HTR-8/SVneo (cell line): Measurements from ENCODE around the gene PTGDS.

ENCODE experiments used
- DNase-seq: peaks from one replicate; pipeline ENCODE4 v3.0.0; 2011; ENCODE audit warnings: low spot score, mixed read lengths; ENCODE audit not compliant: insufficient read length
- FAIRE-seq: peaks from 2 replicates; lab custom pipeline; 2011; peaks lifted over from hg19 to GRCh38; lab: Jason Lieb, UNC

The PTGDS gene

DNA sequence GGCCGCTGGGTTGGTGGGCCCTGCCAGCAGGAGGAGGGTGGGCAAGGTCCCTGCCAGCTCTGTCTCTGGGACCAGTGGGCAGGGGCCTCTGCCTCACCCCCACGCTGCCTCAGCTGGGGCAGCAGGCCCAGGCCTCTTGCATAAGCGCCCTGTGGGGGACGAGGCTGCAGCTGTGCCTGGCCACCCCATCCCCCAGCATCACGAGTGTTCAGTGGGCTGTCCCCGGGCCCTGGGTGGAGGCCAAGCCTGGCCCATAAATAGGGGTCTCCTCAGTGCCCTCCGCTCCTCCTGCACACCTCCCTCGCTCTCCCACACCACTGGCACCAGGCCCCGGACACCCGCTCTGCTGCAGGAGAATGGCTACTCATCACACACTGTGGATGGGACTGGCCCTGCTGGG is at the start of gene PTGDS:
Gene PTGDS, plus strand, starts transcription at position 282 of the 400 bp plus-strand sequence. Its CDS starts 75 bp downstream, at position 357.
- no peak for FAIRE-seq
- no peak for DNase-seq

DNA sequence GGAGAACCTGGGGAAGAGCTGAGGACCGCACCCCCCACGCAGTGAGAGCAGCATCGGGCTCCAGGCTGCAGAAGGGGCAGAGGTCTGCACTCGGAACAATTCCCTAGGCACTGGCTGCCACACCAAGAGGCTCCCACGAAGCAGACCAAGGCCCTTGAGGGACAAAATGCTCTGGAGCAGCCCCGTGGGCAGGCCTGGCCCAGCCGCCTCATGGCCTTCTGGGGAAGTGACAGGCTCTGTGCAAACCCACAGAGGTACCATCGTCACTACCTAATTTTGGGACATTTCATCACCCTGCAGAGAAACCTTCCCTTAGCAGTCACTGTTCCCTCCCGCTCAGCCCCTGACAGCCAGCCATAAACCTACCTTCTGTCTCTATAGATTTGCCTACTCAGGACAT is 48.7 kb upstream of the PTGDS start:
- DNase-seq (no peak), FAIRE-seq (no peak)

DNA sequence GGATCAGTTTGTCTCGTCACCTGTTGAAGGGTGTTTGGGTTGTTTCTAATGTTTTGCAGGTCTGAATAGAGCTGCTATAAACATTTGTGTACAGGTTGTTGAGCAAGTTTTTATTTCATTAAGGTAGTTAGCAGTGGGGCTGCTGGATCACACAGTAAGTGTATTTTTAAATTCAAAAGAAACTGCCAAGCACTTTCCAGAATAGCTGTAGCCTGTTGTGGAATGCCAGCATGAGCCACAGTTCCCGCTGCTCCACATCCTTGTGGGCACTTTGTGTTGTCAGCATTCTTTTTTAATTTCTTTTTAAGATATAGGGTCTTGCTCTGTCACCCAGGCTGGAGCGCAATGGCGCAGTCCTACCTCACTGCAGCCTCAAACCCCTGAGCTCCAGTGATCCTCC is 47.3 kb upstream of the PTGDS start:
- FAIRE-seq: no peak
- DNase-seq: no peak

DNA sequence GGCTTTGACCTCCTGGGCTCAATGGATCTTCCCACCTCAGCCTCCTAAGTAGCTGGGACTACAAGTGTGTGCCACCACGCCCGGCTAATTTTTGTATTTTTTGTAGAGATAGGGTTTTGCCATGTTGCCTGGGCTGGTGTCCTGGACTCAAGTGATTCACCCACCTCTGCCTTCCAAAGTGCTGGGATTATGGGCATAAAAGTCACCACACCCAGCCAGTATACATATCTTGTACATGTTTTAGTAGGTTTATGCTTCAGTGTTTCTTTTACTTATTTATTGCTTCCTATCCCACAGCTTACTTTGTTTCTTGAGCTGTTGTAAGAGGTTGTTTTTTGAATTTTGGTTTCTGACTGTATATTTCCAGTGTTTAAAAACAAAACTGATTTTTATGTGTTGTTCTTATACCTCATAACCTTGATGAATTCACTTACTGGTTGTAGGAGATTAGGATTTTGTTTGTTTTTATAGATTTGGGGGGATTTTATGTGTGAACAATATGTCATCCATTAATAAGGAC is 45.6 kb upstream of the PTGDS start:
- DNase-seq: no peak
- no peak for FAIRE-seq

DNA sequence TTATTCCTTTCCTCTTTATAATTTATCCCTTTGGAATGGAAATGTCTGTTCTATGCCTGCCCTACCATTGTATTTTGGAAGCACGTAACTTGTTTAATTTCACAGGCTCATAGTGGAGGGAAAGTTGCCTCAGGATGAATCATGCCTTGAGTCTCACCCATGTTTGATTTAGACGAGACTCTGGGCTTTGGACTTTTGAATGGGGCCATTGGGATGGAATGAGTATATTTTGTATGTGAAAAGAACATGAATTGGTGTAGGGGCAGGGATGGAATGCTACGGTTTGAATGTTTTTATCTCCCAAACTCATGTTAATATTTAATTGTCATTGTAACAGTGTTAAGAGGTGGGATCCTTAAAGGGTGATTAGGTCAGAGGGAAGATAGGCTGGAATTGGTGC is 43.0 kb upstream of the PTGDS start:
- FAIRE-seq: no peak

DNA sequence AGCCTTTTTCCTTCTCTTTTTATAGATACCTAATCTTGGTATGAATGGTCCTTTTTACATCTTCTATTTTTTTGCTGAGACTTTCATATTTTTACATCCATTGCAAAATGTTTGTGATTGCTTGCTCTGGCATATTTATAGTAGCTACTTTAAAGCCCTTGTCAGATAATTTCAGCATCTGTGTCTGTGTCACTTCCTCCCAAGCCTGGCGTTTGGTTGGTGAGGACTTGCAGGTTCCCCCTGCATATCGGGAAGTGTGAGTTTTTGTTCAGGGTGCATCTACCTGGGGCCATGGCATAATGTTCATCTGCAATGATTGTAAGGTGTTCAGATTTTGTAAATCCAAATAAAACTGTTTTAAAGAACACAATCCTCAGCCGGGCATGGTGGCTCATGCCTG is 41.7 kb upstream of the PTGDS start:
- DNase-seq (no peak), FAIRE-seq (no peak)

More for the DNA sequence above, 43.0 kb upstream of the PTGDS start:
- no peak for DNase-seq

DNA sequence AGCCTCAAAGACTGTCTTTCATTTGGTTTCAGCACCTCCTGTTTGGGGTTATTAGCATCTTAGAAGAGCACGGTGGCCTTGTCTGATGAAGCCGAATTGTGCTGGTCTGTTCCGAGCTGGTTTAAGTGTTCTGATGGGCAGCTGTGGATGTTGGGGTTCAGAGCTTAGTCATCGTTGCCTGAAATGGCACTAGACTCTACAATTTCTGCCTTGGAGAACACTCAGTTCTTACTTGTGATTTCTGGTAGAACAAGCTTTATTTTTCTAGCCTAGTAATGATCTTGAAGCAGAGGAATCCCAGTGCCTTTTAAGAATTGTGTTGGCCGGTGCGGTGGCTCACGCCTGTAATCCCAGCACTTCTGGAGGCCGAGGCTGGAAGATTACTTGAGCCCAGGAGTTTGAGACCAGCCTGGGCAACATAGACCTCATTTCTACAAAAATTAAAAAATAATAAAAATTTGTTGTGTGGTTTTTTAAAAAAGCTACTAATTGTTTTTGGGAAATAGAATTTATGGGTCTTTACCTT is 40.6 kb upstream of the PTGDS start:
- no peak for FAIRE-seq
- DNase-seq: no peak

DNA sequence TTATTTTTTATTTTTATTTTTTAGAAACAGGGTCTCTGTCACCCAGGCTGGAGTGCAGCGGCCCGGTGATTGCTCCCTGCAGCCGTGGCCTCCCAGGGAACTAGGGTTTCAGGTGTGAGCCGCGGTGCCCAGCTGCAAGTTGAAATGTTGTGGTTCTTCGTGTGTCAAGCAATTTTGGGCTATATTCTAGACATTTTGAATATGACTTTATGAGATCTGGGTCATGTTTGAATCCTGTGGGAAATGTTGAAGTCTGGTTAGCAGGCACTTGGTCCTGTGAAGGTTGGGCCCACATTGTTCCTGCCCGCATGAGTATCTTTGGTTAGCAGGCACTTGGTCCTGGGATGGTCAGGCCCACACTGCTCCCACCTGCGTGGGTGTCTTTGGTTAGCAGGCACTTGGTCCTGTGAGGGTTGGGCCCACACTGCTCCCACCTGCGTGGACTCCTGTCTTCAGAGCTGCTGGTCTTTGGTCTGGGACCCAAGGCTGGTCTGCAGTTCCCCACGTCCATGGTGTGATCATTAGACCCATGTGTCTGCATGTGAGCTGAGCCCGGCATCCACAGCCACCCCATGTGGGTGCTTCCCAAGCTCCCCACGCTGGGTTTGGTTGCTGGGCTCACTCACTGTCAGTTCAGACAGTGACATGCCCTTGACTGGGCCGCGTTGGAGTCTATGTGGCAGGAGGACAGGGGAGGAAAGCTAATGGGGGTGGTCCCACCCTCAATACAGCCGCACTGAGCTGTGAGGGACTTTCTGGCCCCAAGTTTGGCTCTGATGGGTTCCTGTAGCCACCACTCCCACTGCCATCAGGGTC is 39.9 kb upstream of the PTGDS start:
- FAIRE-seq: no peak
- DNase-seq: no peak

DNA sequence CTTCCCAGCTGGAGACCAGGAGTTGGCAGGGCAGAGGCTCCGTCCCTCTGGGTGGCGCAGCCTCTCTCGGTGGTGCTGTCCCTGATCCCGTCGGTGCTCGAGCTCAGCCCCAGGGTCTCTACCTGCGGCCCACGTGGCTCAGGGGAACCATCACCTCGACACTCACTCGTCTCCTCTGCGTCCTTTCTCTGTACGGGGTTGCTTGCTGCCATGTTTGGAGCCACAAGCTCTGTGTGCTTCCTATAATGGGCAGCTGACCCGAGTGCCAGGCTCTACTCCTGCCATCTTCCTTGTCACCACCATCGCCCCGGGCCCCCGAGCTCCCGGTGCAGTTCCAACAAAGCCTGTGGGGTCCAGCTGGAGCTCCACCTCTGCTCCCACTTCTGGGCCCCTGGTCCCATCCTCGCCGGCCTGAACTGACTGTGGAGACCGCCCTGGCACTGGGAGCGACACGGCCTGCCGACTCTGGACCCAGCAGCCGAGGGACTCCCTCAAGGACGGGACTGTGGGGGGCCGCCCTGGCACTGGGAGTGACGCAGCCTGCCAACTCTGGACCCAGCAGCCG is 37.8 kb upstream of the PTGDS start:
- no peak for DNase-seq
- FAIRE-seq: no peak

DNA sequence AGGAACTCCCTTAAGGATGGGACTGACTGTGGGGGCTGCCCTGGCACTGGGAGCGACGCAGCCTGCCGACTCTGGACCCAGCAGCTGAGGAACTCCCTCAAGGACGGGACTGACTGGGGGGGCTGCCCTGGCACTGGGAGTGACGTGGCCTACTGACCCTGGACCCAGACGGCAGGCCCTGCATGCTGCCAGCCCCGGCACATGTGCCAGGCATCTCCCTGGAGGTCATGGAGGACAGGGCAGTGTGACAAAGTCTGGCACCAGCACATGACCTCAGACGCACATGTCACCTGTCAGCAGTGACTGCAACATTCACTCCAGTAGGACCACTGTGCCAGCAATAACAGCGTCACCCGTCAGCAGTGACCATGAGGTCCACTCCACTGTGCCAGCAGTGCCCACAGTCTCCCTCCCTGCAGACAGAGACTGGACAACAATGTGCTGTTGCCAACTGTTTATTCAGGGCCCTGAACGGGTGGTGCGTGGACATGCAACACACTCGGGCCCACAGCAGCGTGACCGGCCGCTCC is 37.2 kb upstream of the PTGDS start:
- DNase-seq (no peak), FAIRE-seq (no peak)

DNA sequence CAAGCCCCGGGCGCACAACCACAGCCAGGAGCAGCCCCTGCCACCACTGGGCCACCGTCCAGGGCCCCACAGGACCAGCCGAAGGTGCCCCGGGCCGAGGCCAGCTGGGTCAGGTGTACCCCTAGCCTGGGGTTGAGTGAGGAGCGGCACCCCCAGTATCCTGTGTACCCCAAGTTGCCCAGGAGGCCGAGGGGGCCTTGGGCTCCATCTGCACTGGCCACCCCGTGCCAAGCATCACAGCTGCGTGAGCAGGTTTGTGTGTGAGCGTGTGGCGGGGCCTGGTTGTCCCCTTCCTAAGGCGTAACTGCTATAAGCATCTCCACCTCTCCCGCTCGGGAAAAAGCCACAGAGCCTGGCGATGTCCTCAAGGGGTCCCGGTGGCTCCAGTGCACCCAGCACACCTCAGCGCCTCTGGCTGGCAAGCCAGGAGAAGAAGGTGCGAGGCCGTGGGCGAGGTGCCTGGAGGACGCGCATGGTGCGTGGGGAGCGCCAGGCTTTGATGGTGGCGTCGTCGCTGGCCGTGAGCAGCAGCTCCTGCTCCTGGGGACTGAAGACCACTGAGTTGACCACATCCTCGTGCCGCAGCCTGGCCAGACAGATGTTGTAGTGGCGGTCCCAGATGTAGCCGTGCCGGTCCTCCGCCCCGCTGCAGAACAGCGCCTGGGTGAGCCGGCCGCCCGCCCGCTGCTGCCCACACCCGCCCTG is 36.6 kb upstream of the PTGDS start:
- no peak for FAIRE-seq
- DNase-seq: no peak

DNA sequence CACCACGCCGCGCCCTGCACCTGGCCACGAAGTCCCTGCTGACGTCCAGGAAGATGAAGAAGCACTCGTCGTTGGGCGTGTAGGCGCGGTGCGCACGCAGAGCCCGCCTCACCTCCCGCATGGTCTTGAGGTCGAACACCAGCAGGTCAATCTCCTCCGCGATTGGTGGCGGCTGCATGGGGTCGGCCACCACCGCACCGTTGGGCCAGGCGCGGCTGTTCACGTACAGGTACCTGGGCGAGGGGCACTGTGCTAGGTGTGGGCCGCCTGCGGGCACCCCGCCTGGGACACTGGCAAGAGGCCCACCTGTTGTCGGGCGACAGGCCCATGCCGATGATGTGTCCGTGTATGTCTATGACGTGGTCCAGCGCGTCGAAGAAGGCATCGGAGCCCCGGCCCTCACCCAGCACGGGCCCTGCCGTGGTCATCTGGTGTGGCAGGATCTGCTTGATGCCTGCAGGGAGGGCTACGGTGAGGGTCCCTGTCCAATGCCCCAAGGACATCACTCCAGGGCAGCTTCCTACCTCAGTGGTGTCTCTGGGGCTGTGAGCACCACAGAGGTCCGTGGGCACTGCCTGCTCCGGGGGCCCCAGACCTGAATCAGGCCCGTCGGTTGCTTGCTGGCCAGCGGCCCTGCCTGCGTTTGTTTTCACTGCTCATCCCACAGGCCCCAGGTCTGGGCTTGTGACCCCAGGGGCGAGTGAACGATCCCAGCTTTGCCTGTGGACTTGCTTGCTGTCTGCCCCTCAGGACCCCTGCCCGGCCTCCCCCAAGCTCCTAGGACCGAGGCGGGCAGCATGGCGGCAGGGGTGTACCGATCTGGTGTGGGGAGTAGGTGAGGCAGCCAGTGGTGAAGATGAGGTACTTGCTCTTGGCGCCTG is 35.8 kb upstream of the PTGDS start:
- DNase-seq (no peak), FAIRE-seq (no peak)

DNA sequence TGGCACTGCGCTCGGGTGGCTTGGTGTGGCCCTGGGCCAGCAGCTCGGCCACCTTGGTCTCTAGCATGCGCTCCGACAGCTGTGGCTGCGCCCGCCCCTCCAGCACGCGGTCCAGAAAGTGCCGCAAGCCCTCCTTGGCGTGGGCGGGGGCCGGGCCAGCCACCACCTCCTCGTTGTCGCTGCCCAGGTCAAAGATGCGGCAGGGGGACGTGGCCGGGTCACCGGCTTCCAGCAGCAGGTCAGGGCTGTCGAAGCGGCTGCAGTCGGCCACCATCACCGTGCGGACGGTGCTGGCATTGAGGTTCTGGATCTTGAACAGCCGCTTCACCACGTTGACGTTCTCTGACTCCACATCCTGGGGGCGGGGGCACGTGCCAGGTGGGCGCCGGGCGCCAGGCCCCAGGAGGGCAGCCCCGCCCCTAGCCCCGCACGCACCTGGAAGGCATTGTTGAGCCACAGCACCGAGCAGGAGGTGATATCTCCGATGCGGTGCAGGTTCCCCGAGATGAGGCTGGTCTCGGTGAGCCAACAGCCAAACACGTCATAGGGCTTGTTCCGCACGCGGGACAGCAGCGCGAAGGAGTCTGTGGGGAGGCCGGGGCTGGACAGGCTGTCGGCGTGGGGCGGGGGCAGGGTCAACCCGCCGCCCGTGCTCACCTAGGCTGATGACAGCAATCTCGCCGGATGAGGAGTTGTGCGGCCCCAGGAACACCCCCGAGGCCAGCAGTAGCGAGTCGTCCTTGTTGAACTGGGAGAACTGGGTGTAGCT is 35.0 kb upstream of the PTGDS start:
- DNase-seq: no peak
- no peak for FAIRE-seq

DNA sequence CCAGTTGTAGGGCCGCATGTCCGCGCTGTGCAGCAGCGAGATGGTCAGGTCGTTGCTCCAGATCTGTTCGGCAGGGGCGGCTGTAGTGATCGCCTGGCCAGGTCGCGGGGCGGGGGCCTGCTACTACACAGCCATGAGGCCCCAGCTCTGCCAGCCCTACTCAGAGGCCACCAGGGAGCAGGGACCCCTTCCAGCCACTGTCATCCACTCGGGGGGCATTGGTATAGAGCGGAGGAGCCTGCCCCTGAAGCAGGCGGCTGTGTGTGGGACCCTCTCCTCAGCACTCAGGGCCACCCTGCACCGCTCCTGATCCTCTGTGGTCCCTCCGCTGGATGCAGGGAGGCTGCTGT is 34.4 kb upstream of the PTGDS start:
- FAIRE-seq: no peak
- DNase-seq: no peak

DNA sequence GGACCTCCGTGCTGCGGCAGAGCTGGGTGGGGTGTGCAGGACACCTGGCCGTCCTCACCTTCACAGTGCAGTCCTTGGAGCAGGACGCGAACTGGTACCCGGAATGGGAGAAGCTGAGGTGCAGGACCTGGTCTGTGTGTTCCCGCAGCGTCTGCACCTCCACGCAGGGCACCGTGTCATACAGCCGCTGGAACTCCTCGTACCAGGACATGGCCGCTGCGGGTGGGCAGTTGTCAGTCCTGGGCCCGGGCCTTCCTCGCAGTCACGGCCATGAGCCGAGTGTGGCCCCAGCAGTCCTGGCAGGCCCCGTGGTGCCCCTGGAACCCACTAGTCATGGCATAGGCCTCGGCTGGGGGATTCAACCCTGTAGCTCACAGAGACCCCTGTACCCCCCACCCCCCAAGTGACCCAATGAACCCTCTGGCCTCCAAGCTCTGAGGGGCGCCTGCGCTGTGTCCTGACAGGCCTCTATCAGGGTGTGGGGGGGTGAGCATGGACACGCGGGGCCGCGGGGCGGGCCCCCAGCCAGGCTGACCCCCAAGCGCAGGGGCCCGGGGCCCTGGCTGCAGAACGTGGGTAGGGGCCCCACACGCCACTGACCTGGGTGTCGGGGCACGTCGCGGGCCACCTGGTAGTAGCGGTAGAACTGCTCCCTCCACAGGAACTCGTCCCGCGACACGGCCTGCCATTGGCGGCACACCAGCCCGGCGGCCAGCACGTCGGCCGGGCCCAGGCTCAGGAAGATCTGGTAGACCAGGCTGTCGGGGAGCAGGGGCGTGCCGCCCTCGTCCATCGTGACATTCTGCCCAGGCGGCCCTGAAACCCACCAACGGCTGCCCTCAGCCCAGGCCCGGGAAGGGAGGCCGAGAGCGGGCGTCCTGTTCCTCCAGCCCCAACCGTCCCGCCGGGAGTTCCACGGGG is 33.8 kb upstream of the PTGDS start:
- FAIRE-seq: no peak
- DNase-seq: peak; percentile 31

DNA sequence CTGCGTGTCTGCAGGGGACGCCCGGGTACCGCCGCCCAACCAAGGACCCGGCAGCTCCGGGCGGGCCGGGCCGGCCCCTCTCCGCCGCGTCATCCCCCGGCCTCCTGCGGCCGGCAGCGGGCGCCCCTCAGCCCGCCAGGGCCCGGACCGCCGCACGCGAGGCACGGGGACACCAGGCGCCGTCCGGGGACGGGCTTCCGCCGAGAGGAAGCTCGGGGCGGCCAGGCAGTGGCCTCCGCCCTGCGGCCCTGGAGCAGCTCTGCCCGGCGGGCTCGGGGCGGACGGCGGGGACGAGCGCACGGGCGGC is 33.1 kb upstream of the PTGDS start:
- peak; percentile 36 for DNase-seq
- no peak for FAIRE-seq

DNA sequence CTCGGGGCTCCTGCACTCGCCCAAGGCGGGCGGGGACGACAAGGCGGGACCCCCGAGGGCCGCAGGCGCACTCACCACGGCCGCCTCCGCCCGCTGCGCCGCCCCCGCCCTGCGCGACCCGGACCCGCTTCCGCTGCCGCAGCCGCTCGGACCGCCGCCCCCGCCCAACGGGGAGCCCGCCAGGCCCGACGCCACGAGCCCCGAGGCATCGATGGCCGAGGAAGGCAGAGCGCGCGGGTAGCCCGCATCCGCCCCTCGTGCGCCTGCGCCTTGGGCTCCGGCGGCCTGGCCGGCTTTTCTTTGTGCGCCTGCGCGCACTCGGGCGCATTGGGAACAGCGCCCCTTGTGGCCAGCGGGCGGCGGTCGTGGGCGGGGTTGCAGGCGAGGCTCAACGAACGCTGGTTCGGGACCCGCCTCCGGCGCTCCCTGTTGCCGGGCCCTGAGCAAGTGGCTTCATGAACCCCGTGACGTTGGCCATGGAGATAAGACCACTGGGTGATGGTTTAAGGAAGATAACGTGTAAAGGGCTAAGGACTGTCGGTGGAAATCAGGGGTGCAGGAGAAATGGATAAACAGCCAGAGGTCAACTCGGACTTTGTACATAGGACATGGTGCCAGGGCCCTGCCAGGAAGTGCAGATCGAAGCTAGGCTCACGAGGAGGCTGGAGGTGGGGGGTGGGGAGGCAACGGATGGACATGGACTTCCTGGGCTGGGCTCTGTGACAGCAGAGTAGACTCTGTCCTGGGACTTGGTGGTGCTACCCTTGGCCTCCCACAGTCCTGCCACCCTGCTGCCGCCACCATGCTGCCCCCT is 32.6 kb upstream of the PTGDS start, which contains the start of the genes C8G and FBXW5:
Gene C8G, plus strand, starts transcription at position 725 of the 814 bp plus-strand sequence. Its CDS starts 78 bp downstream, at position 803.
Gene FBXW5, minus strand, starts transcription at position 220 of the 814 bp plus-strand sequence. CDS start 655 bp downstream, outside the sequence.
- FAIRE-seq: peak; percentile 89
- peak; percentile 95 for DNase-seq
